ENCODE data around the gene DPF3.

DNA sequence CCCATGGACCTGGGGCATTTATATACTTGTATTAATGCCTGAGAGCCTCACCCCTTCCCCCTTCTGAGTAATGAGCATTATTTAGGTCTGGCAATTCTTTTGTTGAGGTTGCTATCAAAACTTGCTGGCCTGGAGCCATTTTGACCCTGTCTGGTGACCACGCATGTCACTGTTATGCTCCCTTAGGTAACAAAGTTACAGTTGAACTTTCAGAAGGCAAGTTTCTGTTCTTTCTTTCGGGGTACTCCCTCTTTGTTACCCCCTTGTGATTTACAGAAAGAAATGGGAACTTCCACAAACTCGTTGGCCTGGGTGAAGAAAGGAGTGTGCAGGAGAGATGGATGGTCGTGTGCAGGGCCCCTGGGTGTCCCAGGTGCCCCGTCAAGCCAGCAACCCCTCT, 305.4 kb downstream of the DPF3 start:
- no peak for TF ChIP-seq CTCF (IDR thresholded peaks at IDR 0.05)
- TF ChIP-seq POLR2A (IDR thresholded peaks at IDR 0.05): no peak

Measured in lower leg skin (tissue), 3 donors.